ENCODE measurements around the gene TPP2.

TPP2 gene

DNA sequence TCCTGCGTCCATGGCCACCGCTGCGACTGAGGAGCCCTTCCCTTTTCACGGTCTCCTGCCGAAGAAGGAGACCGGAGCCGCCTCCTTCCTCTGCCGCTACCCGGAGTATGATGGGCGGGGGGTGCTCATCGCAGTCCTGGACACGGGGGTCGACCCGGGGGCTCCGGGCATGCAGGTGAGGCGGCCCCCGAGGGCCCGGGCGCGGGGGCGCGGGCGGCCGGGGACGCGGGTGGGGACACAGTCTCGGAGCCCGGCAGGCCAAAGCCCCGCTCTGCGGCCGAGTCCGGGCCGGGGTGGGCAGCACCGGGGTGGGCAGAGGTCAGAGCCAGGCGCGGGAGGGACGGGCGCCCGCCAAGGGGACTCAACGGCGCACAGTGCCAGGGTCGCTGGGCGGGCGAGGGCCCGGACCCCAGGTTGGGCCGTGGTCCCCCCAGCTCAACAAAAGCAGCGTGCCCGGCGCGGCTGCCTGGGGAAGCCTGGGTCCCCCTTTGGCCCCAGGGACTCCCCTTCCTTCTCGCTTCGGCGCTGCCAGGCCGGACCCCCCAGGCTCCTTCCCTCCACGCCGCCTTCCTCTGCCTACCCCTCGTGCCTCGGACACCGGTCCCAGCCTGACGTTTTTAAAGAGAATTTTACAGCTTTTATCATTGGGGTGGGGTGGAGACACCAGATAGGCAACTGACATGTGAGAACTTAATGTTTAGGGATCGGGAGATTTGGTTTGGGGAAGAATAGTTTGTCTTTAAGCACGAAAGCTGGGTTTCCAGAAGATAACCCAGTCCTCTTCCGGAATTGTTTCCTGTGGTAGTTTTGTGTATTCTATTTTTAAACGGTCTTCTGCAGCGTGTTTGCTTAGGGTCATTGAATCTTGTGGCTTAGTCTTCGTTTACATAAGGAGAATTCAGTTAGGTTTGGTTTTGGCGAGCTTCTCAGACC lies 509 bp downstream of the TPP2 start:
- no peak for DNase-seq (ENCODE audit: low read depth)

DNA sequence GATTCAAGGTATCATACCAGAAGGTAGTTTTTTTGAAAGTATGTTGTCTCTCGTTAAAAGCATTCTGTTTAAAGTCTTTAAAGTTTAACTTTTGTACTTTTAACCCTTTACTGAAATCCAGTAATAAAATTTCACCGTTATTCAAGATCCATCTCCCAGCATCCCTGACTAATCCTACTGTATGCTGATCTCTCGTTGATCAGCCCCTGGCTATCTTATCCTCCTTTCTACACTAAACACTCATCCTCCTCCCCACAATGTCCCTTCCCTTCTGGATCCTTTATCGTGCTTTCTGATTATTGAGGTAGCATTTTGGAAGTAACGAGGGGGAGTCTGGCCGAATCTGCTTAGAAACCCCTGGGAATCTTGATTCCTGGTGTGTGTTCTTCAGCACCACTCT lies 1.3 kb downstream of the TPP2 start:
- no peak for DNase-seq (ENCODE audit: low read depth)

DNA sequence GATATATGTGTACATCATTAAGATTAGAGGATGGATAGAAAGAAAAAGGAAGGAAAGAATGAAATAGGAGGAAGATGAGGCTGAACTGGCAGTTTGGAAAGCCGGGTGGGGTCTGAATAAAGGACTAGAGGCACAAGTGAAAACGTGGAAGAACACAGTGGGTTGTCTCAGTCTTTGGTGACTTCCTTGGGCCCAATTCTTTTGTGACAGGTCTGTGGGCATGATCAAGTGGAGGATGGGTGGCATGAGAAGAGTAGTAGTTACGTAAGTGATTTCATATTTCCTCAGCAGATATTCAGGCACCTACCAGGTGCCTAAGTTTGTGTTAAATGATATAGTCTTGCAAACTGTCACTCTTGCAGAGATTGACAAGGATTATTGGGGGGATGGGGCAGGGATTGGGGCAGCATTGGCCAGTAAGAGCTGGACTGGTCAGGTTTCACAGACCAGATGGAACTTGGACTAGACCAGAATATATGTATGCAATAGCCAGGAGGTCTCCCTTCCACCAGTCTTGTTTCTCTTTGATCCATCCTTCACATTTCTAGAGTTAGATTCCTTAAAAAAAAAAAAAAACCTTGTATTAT lies 2.7 kb downstream of the TPP2 start:
- DNase-seq (ENCODE audit: low read depth) = no peak

DNA sequence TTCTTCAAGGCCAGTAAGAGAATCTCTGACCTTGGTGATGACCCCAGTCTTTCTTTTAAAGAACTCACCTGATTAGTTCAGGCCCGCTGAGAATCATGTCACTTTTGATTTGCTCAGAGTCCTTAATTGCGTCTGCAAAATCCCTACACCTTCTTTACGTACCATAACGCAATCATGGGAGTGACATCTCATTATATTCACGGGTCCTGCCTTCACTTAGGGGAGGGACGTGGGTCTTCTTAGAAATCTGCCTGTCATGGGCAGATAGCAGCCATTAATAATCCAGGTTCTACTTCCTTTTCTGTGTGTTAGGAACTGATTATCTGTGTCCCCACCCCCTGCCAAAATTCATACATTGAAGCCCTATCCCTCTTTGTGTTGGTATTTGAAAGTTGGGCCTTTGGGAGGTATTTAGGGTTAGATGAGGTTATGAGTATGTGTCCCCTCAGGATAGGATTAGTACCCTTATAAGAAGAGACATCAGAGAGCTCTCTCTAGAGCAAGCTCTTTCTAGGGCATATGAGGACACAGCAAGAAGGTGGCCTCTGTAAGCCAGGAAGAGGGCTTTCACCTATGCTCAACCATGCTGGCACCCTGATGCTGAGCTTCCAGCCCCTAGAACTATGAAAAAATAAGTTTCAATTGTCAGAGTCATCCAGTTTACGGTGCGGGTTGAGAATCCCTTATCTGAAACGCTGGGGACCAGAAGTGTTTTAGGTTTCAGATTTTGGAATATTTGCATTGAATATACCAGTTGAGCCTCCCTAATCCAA lies 9.9 kb downstream of the TPP2 start:
- DNase-seq (ENCODE audit: low read depth) = no peak

DNA sequence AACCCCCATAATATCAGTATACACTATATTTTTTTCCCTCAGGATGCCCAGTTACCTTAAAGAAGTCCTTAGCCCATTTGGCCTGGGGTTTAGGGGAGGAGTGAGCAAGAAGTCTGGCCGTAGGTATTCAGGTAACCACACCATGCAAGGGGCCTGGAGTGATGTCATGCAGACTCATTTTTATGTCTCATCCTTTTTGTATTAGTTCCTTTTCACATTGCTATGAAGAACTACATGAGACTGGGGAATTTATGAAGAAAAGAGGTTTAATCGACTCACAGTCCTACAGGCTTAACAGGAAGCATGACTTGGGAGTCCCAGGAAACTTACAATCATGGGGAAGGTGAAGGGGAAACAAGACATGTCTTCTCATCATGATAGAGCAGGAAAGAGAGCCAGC lies 12.2 kb downstream of the TPP2 start:
- DNase-seq (ENCODE audit: low read depth) = no peak

DNA sequence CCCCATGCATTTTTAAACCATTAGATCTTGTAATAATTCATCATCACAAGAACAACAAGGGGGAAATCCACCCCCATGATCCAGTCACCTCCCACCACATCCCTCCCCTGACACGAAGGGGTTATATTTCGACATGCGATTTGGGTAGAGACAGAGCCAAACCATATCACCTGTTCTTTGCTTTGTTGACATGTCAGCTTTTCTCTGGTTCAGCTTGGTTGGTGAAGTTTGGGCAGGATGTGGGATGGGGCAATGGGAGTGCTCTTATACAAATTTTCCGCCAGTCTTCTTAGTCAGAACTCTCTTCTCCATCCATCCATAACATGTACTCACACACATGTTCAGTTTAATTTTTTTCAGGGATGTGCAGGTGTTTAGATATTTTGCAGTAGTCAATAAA lies 12.9 kb downstream of the TPP2 start:
- no peak for DNase-seq (ENCODE audit: low read depth)

DNA sequence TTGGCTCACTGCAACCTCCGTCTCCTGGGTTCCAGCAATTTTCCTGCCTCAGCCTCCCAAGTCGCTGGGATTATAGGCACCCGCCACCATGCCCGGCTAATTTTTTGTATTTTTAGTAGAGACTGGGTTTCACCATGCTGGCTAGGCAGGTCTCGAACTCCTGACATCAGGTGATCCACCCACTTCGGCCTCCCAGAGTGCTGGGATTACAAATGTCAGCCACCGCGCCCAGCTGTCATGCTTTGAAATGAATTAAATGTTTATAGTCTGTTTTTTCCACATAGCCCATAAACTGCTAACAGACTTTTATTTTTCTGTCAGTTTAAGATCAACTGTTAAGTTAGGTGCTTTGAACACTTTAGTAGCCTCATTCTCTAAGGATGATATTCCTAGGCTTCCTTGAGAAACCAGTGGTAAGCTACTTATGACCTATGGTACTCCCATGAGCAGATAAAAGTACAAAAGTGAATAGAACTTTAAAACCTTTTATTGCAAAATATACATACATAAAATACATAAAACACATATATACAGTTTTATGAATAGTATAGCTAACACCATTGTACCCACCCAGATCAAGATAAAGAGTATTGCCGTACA lies 13.6 kb downstream of the TPP2 start:
- DNase-seq (ENCODE audit: low read depth) = no peak

DNA sequence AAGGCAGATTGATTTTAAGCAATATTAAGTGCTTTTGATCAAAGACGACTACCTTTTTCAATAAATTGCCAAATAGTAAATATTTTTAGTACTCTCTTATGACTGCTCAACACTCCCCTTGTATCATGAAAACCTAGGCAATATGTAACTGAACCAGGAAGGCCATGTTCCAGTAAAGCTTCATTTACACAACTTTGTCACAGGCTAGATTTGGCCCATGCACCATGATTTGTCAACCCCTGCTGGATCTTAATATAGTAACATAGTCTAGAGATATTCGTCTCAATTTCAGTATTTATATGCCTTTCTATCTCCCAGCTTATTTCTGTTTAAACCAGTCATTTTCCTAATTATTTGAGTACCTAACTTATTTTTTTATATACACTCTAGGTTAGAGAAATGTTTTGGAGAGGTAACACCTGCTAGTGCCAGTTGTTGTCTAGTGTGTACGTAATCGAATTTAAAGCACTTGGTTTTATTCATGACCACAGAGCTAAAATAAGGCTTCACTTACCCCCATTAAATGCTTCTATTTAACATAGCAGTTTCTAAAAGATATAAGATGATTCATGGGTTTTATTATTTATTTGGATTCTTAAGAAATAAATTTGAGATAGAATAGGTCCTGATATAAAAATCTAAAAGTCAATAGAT lies 21.0 kb downstream of the TPP2 start:
- DNase-seq (ENCODE audit: low read depth) = no peak

DNA sequence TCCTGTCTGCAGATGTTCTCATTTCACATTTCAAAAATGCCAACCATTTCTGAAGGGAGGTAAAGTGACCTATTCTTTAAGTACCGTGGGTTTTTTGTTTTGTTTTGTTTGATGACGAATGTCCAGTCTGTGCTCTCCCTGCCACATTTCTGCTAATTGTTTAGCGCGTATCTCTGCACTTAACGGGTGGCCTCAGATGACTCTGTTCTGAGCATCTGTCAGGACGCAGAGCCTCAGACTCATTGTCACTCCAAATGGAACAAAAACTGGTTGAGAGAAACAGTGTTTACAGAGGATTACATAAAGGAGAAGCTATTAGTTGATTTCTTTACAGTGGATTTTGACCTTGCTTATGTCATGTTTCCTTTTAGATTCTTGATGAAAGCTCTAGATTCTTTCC lies 23.7 kb downstream of the TPP2 start:
- DNase-seq (ENCODE audit: low read depth) = no peak

DNA sequence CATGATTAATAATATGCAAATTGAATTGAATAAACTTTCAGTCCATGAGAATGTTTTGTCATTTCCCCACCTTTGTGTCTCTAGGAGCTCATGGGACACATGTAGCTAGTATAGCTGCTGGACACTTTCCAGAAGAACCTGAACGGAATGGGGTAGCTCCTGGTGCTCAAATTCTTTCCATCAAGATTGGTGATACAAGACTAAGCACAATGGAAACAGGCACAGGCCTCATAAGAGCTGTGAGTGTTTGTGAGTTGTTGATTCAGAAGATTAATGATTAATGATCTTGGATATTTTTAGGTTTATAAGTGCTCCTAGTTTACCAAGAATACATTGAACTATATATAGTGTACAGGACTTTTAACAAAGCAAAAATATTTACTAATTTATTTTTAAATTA lies 30.1 kb downstream of the TPP2 start:
- no peak for DNase-seq (ENCODE audit: low read depth)

DNA sequence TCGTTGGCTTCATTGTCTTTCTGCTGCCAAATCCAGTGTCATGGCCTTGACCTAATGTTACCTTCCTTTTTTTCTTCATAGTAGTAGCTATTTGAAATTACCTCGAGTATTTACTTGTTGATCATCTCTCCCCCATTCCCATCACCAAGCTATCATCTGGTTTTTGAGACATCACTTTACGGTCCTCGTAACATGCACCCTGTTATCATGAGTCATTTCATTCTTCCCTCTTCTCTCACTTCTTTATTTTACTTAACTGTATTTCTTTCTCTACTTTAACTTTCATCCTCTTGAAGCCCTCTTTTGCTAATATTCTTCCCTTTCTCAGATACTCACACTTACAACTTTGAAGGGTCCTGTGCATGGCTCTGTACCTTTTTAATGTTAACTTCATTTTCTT lies 31.8 kb downstream of the TPP2 start:
- no peak for DNase-seq (ENCODE audit: low read depth)

DNA sequence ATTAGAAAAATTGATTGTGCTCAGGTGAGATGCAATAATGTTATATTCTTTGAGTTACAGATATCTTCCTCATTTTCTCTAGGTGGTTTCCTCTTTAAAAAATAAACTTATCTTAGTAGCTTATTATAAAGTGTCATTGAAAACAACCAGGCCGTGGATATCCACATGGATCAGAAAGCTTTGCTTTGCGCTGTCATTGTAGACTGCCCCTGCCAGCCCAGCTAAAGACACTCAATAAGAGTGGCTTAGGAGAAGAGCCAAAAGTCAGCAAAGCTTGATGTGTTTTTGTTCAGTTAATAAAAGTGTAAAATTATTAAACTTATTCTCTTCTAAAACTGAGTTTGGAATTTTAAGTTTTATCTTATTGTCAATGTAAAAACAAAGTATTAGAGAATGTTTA lies 34.4 kb downstream of the TPP2 start:
- no peak for DNase-seq (ENCODE audit: low read depth)

DNA sequence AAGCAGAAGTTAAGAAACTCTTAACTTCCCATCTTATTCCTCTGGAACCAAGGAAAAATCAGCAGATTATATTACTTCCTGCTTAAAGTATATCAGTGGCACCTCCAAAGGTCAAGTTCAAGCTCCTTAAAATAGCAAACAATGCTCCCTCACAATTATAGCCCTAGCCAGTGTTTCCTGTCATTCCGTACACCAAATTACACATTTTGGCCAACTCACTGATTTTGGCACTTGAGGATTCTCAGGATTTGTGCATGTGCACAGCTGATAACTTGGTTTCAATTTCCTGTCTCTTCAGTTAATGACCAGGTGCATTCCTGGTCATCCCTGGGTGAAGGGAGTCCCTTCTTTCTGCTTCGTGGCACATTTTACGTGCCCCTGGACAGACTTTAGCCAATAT lies 42.0 kb downstream of the TPP2 start:
- no peak for DNase-seq (ENCODE audit: low read depth)

DNA sequence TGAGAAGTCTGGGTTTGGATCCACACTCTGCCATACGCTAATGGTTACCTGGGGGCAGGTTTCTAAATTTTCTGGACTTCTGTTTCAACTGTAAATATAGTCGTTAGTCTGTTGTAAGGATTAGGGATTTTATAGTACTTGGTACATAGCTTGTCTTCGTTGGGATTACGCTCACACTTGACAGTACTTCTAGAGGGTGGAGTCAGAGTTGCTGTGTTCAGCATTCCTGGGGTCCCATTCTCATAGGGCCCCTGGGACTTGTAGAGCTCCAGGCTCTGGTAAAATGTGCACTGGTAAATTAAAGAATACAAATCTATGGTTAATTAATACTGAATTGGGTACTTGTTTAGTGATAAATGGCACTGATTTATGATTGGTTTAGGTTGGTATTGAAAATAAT lies 45.2 kb downstream of the TPP2 start:
- DNase-seq (ENCODE audit: low read depth) = no peak

DNA sequence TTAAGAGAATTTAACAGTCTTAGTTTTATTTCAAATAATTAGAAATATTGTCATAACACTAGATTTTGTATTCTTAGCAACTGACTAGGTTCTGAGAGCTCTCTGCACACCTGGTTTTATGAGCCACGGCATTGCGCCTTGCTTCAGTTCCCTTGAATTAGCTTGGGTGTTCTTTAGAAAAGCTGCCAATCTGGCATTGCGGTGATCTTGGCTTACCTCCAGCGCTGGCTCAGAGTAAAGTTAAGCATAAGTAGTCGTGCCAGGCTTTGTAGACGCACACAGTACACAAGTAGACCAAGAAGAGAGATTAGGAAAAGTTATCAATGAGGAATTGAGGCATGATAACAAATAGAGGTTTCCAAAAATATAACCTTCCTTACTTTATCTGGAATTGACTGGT lies 45.7 kb downstream of the TPP2 start:
- no peak for DNase-seq (ENCODE audit: low read depth)

DNA sequence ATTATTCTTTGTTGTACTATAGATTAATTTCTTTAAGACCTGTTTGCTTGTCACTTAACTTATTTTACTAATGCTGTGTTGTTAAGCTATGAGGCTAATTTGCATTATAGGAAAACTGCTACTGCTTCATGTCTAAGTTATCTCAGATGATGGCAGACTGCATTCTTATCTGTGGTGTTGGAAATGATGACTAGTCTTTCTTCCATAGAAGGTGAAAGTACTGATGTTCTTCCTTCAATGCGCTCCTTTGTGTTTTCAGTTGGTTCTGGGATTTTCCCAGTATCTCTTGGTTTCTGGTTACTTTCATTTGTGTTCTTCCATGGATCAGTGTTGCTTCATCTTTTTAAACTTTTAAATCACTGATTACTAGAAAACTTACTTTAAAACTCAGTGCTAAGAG lies 46.9 kb downstream of the TPP2 start:
- no peak for DNase-seq (ENCODE audit: low read depth)

DNA sequence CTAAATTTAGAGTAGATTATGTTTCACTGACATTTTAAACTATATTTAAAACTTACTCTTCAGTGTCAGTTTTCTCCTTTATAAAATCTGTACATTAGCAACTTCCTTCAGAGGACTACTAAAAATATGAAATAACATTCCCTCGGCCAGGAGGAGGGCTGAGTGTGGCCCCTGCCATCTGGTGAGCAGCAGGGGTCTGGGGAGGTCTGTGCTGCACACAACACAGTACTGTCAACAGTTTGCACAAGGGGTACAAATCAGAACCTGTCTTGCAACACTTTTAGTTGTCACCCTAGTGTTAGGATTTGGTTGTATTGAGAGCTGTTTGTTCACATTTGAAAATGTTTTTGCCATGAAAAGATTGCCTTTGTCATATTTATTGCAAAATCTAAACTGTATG lies 48.9 kb downstream of the TPP2 start:
- DNase-seq (ENCODE audit: low read depth) = no peak

DNA sequence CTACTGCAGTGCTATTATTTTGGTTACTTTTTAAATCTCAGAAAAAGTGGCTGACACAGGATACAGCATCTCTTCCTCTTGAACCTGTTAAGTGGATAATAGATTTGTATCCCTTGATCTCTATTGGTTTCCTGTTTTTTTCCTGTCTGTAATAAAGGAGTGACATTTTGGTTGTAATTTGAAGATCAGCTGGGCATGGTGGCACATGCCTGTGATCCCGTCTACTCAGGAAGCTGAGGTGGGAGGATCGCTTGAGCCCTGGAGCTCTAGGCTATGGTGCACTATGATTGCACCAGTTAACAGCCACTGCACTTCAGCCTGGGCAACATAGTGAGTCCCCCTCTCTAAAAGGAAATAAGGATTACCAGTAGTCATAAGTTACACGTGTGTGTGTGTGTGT lies 51.3 kb downstream of the TPP2 start:
- no peak for DNase-seq (ENCODE audit: low read depth)

DNA sequence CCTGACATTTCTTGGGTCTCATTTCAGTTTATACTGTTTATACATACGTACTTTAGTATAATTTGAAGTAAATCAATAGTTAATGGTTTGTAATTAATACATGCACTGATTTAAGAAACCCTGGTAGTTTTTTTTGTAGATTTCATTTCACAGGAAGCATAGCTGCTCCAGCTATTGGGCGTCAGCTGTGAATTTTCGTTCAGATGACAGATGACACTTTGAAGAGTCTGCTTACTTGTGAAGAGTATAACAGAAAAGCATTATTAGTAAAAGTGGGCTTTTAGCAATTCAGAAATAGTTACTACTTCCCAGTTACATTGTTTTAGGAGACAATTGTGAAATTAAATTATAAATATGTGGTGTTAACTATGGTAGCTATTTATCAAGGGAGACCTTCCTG lies 53.7 kb downstream of the TPP2 start:
- no peak for DNase-seq (ENCODE audit: low read depth)

DNA sequence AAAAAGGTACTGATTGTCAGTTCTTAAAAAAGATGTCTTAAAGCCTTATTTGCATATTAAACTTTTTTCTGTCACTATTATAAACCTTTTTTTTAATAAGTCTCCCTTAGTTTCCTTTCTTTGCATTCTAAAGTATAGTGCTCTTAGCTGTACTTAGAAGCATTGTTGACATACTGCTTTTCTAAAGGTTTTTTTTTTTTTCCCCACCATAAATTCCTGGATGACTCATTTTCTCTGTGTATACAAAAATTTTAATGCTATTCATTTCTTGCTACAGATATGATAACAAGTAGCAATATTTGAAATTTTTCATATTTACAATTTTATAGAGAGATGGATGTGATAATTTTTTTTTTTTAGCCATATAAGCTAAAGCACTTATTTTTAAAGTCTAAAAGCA lies 54.6 kb downstream of the TPP2 start:
- no peak for DNase-seq (ENCODE audit: low read depth)

DNA sequence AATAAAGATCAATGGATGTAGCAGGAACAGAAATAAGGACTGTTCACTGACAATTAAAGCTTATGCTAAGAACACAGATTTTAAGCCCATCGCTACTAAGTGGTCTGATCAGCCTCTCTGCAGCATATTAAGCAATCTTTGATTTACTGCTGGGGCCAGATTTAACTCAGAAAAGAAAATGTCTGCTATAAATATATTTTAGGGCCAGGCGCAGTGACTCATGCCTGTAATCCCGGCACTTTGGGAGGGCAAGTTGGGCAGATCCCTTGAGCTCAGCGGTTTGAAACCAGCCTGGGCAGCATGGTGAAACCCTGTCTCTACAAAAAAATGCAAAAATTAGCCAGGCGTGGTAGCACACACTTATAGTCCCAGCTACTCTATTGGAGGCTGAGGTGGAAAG lies 55.1 kb downstream of the TPP2 start:
- no peak for DNase-seq (ENCODE audit: low read depth)

DNA sequence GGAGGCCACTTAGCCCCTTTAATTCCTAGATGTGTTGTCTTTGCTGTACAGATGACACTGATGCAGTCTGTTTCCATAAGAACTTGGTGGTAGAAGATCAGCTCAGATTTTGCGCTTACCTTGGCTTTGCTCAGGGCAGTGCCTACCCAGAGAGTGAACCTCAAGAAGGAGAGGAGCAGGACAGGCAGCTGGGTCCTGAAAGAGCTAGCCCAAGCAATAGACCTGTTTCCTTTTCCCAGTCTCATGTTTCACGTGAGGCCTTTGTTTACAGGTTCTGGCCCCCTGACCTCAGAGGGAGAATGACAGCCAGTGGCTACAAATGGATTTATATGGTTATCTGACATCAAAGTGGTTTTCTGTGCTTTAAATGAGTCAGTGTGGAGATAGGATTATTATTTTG lies 58.0 kb downstream of the TPP2 start:
- DNase-seq (ENCODE audit: low read depth) = no peak

Measured in T follicular helper cell (primary cell).